Endothelial cell (in vitro differentiated cells): ENCODE measurements around the gene BCL2L2. TPM values are rescaled to one million over a fixed set of nuclear protein-coding genes. Genes with fewer than 3 reads are reported as not detected.

Experiments used
- DNase-seq: peaks from one replicate; pipeline ENCODE4 v3.0.0; 2021; ENCODE audit warnings: low spot score
- H3K27ac Mint-ChIP-seq: one replicate; pipeline ENCODE4 v1.8.0; 2021; ENCODE audit warnings: mixed read lengths, inconsistent platforms; ENCODE audit not compliant: unreplicated experiment
- H3K27me3 Mint-ChIP-seq: one replicate; pipeline ENCODE4 v1.8.0; 2021; ENCODE audit warnings: mild to moderate bottlenecking, moderate library complexity, mixed read lengths, inconsistent platforms; ENCODE audit not compliant: unreplicated experiment
- H3K36me3 Mint-ChIP-seq: one replicate; pipeline ENCODE4 v1.8.0; 2021; ENCODE audit warnings: mild to moderate bottlenecking, low read depth, mixed read lengths, inconsistent platforms; ENCODE audit not compliant: unreplicated experiment
- H3K4me1 Mint-ChIP-seq: one replicate; pipeline ENCODE4 v1.8.0; 2021; ENCODE audit warnings: mild to moderate bottlenecking, mixed read lengths, inconsistent platforms; ENCODE audit not compliant: unreplicated experiment
- H3K4me3 Mint-ChIP-seq: one replicate; pipeline ENCODE4 v1.8.0; 2021; ENCODE audit warnings: mild to moderate bottlenecking, mixed read lengths, inconsistent platforms; ENCODE audit not compliant: unreplicated experiment
- H3K9me3 Mint-ChIP-seq: one replicate; pipeline ENCODE4 v1.8.0; 2021; ENCODE audit warnings: mixed read lengths, inconsistent platforms; ENCODE audit not compliant: unreplicated experiment
- CTCF ChIP-seq: fragments of 200-600 bp; sonication (generic); IDR thresholded peaks from one replicate; pipeline ENCODE4 v1.5.0; 2021; ENCODE audit warnings: antibody characterized with exemption; ENCODE audit not compliant: unreplicated experiment
- total RNA-seq: library from RNA; stranded (reverse); fragmentation: NEBNext Ultra II Directional; extraction: Animal tissue kit (Norgen Biotek cat#: 25700); gene quantifications from one replicate; pipeline ENCODE4 v1.2.1, GENCODE V29; 2021; ENCODE audit not compliant: unreplicated experiment

BCL2L2 gene
- total RNA-seq, 1 donor from 2014 or later = 22.0 TPM

- peak overlapping the region; percentile 91 for H3K4me3 Mint-ChIP-seq
- H3K27me3 Mint-ChIP-seq = peaks cover 16% of the 10 kb centered on the region
- no peak for TF ChIP-seq CTCF
- H3K27ac Mint-ChIP-seq = peak overlapping the region; percentile 80
- no peak for DNase-seq
- H3K9me3 Mint-ChIP-seq = no peaks in the 10 kb centered on the region
- peaks cover 37% of the 10 kb centered on the region for H3K4me1 Mint-ChIP-seq
- peaks cover 18% of the 10 kb centered on the region for H3K36me3 Mint-ChIP-seq
Measured at GRCh38 chr14:23299986-23300686, 6.5 kb upstream of the BCL2L2 start.

DNA sequence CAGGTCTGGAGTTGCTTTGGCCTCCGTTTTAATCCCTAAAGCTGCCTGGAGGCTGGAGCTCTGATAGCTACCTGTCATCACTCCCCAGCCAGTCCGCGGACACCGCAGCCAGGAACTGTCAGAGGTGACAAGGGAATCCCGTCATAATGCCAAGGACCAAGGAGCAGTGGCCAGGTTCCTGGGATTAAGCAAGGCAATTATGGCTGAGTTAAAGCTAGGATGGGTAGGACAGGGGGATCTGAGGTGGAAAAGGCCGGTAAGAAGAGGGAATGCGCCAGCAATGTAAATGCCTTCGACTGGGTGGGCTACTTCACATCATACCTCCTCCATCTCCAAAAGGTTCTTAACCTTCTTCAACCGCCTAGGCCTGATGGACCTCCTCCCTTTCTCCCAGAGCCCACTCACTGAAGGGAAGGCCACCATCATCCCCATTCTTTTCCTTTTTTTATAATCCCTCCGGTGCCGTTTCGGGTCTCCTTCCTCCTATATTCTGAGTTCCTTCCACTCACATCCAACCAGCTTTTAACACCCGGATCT lies 5.9 kb upstream of the BCL2L2 start:
- peak overlapping the region; percentile 91 for H3K4me3 Mint-ChIP-seq
- TF ChIP-seq CTCF = no peak
- peaks cover 13% of the 10 kb centered on the region for H3K36me3 Mint-ChIP-seq
- no peaks in the 10 kb centered on the region for H3K9me3 Mint-ChIP-seq
- no peak for DNase-seq
- H3K27ac Mint-ChIP-seq = peak overlapping the region; percentile 80
- peaks cover 14% of the 10 kb centered on the region for H3K27me3 Mint-ChIP-seq
- H3K4me1 Mint-ChIP-seq = peaks cover 31% of the 10 kb centered on the region

DNA sequence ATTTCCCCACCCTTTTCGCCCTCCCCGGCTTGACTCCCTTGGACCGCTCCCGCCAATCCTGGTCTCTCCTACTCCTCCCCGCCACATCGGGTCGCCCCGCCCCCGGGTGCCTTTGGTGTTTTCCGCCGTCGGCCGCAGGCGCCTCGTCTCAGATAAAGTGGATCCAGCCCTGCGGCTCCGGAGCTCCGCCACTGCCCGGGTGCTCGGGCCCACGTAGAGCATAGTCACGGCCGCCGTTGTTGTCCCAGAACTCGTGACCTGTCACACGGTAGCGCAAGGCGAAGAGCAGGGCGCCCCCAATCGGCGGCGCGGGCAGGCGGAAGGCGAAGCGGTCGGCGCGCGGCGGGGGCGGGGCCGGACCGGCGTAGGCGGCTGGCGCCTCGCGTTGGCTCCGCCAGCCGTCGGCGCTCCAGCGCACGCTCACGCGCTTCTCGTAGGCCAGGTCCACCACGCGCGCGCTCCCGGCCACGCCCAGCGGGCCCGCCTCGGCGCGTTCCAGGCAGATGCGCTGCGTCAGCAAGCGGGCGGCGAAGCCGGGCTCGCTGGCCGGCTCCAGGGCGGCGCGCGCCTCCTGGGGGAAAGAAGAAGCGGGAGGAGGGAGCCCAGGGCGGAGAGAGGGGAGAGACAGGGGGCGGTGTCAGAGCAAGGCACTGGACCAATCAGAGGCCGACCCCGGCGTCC lies 5.2 kb upstream of the BCL2L2 start:
- peaks cover 13% of the 10 kb centered on the region for H3K36me3 Mint-ChIP-seq
- H3K27ac Mint-ChIP-seq = peak overlapping the region; percentile 80
- peak; percentile 85 for TF ChIP-seq CTCF
- DNase-seq = peak; percentile 99
- H3K9me3 Mint-ChIP-seq = no peaks in the 10 kb centered on the region
- peaks cover 31% of the 10 kb centered on the region for H3K4me1 Mint-ChIP-seq
- H3K27me3 Mint-ChIP-seq = peaks cover 14% of the 10 kb centered on the region
- peak overlapping the region; percentile 91 for H3K4me3 Mint-ChIP-seq

- no peak for TF ChIP-seq CTCF
- Mint-ChIP-seq H3K4me3 (peak overlapping the region; percentile 85), H3K27ac (no peak overlapping the region), H3K4me1 (peaks cover 26% of the 10 kb centered on the region), H3K27me3 (peaks cover 14% of the 10 kb centered on the region), H3K9me3 (no peaks in the 10 kb centered on the region), H3K36me3 (peaks cover 9% of the 10 kb centered on the region)
- no peak for DNase-seq
Measured at GRCh38 chr14:23301969-23302289, 4.7 kb upstream of the BCL2L2 start.
